HL-60/S4 treated with phorbol 12-myristate 13-acetate at 8.2 ng/mL for 4 days and 3 days (cell line): Measurements from ENCODE around the gene RGL3.
"Not testable (repeated sequence)": the region's sequence is repeated elsewhere in the genome, so short reads cannot be mapped to it uniquely, and the experiment has no call there.

Source experiments
- in situ Hi-C: fragments of 300-500 bp; cut with MboI; formaldehyde crosslinking; loops from 2 replicates; pipeline ENCODE4 v1.15.0; 2022; ENCODE audit warnings: low sequenced_read_pairs

The RGL3 gene

GRCh38 chr19:11364296-11364904, 54.7 kb downstream of the RGL3 start:
- in situ Hi-C loops: no loop called here

- in situ Hi-C loops: no loop called here
These were observed 55.2 kb downstream of the RGL3 start for GRCh38 chr19:11363881-11364280.

GRCh38 chr19:11361771-11362731, 57.1 kb downstream of the RGL3 start:
- in situ Hi-C loops: no loop called here

DNA sequence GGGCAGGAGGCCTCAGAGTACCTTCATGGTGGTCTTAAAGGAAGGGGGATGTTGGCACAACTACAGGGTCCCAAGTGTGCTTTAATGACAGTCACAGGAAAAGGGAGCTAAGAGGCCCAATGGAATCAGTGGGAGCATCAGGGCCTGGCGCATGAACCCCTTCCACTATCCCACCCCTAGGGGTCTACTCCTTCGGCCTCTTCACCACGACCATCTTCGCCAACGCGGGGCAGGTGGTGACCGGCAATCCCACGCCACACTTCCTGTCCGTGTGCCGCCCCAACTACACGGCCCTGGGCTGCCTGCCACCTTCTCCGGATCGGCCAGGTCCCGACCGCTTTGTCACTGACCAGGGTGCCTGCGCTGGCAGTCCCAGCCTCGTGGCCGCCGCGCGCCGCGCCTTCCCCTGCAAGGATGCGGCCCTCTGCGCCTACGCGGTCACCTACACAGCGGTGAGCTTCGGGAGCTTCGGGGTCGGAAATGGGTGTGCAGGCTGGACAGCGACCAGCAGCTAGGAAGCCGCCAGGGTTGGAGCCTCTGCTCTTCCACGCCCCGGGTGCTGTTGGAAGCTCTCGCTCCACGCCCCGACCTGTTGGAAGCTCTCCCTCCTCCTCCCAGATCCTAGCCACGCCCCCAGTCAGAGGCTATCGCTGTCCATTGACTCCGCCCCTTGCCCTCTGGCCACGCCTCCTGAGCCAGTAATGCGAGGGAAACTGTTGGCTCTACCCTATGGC, 57.9 kb downstream of the RGL3 start:
- in situ Hi-C loops: no loop called here

- in situ Hi-C loops: no loop called here
These were observed 59.7 kb downstream of the RGL3 start for GRCh38 chr19:11359421-11359820.

DNA sequence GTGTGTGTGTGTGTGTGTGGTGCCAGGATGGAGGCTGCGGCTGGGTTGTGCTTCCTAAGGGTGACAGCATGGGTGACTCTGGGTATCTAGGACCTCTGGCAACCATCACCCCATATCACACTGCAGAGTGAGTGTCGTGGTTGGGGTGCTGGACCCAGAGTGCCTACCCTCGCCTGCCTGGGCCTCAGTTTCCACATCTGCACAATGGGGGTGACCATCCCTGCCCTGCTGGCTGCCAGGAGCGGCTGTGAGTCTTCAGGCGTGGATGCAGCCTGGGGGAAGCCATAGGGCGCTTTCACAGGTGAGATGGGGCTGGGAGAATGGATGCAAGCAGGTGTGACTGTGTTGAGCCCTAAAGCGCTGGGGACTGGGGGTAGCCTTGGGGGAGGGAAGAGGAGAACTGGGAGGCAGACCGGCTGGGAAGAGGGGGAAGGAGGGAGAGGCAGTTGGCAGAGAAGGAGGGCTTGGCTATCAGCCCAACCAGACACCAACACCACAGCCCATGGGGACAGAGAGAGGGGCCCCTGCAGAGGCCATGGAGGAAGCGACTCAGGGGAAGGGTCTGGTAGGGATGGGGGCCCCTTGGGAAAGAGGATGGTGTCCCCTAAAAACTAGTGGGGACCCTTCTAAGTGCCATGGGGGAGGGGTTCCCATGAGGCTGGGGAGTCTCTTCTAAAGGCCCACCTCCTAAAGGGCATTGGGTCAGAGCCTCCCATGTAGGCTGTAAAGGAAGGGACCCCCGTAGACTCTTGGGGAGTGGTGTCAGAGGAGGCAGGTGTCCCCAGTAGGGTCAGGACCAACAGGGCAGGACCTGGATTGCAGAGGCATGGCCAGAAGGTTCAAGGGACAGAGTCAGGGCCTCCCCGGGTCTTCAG, 62.2 kb downstream of the RGL3 start:
- in situ Hi-C loops: no loop called here

DNA sequence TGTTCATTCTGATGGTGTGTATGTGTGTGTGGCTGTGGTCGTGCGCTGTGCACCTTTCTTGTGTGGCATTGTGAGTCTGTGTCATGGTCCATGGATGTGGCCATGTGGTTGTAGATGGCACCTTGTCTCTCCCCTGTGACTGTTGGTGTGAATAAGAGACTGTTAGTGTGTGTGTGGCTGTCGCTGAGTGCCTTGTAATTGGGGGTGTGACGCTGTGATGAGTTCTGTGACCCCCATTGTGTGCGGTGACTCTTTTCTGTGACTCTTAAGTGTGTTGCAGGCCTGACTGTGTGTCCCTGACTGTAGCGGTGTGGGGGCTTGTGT, 63.1 kb downstream of the RGL3 start:
- in situ Hi-C loops: no loop called here

DNA sequence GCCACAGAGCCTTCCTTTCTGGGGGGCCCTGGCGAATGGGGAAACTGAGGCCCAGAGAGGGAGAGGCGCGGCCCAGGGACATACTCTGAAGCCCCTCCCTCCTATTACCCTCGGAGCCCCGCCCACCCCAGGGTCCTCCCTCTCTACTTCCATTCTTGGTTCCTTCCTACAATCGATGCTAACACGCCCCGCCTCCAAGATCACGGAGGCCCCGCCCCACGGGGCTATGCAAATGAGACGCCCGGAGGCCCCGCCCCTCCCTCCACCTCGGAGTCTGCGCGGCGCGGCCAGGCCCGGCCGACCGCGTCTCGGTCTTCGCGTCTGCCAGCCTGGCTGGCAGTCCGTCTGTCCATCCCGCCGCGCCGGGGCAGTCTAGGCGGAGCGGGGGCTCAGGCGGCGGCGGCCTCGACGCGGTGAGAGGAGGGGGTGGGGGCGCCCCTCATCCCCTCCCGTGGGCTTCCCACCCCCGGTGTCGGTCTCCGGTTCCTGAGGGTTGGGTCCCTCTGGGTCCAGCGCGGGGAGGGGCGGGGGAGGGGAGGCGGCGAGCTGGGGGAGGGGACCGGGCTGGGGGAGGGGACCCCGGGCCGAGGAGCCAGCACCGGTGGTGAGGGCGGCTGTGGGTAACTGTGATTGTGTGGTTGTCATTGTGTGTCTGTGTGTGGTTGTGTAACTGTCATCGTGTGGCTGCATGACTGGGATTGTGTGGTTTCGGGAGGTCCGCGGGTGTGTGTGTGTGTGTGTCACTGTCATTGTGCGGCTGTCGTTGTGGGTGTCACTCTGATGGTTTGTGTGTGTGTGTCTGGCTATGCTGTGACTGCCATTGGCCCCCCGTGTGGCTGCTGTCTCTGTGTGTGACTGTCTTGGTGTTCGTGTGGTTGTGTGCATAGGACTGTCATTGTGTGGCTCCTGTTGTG, 63.7 kb downstream of the RGL3 start, which contains the start of gene PLPPR2:
PLPPR2 (plus strand) TSS at position 273 of the 914 bp plus-strand sequence. CDS start 2,242 bp downstream, outside the sequence.
- in situ Hi-C loops: no loop called here

- in situ Hi-C loops: not testable (repeated sequence)
These were observed 65.0 kb downstream of the RGL3 start for GRCh38 chr19:11354102-11354501.

- in situ Hi-C loops: no loop called here
These were observed 69.9 kb downstream of the RGL3 start for GRCh38 chr19:11349171-11349570.

- in situ Hi-C loops: no loop called here
These were observed 71.5 kb downstream of the RGL3 start for GRCh38 chr19:11347546-11348039.

GRCh38 chr19:11346104-11346940, 72.8 kb downstream of the RGL3 start, which contains the start of the genes CCDC159 and TMEM205:
Gene CCDC159 (plus strand): TSS chr19:11346519. CDS start chr19:11346607, 88 bp downstream.
Gene TMEM205 (minus strand): TSS chr19:11346268. CDS start chr19:11345619, 649 bp downstream.
- in situ Hi-C loops: no loop called here

DNA sequence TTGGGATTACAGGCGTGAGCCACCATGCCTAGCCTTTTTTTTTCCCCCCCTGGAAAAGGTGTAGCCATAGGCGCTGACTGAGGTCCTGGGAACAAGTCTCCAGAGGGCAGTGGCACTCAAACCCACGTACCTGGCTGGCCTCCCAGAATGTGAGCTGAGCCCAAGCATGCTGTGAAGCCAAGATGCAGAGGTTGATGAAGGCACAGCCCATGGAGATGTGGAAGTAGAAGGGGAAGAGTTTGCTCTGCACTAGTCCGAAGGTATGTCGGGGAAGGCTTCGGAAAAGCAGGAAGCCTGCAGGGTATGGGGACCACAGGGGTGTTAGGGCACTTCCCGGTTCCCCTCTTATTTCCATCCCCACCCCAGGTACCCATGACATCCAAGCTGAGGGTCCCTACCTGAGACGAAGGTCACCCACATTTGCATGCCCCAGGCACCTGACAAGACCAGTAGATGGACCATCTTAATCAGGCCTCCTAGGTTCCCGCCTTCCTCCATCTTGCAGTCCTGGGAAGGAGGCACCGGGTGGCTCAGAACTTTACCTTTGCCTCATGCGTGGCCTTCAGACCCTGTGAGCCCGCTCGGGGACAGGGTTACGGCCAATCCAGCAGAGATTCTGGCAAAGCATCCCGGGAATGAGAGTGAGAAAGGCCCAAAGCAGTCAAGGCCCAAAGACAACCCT, 73.9 kb downstream of the RGL3 start:
- in situ Hi-C loops: no loop called here
